ENCODE data around the gene FBXW12. TPM values are rescaled to one million over a fixed set of nuclear protein-coding genes. Genes with fewer than 3 reads are reported as not detected.

The FBXW12 gene
- total and polyA plus RNA-seq, 4 donors: not detected

DNA sequence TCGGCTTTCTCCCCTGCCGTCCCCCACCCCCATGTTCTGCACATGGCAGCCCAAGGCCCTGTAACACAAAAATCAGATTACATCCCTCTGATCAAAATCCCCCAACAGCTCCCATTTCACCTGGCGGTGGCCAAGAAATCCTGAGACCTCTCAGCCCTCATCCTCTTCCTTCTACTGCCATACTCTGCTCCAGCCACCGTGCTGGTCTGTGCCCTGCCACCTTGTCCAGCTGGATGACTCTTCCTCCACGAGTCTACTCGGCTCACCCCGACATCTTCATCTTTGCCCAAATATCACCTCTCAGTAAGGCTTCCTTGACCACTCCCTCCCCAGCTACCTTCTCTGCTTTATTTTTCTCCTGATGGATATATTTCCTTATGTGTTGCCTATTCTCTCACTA, 64.8 kb downstream of the FBXW12 start:
- Histone ChIP-seq H3K27me3 (ENCODE audit: control insufficient read depth in 4 of 4, insufficient read depth in 4 of 4, low read length in 3 of 4) (no peaks in the 10 kb centered on the region), H3K4me3 (ENCODE audit: low read depth in 1 of 3, low read length in 3 of 3) (no peak overlapping the region), H3K9me3 (ENCODE audit: control insufficient read depth in 4 of 4, low read length in 3 of 4) (no peaks in the 10 kb centered on the region), H3K36me3 (ENCODE audit: control insufficient read depth in 4 of 4, insufficient read depth in 3 of 4, low read depth in 1 of 4, low read length in 3 of 4) (peaks cover 0 to 7% (median 1%) of the 10 kb centered on the region in 4 donors), H3K27ac (ENCODE audit: low read depth in 1 of 2, low read length in 2 of 2) (no peak overlapping the region), H3K4me1 (ENCODE audit: control insufficient read depth in 4 of 4, insufficient read depth in 4 of 4, low read length in 3 of 4) (peaks cover 2 to 36% (median 15%) of the 10 kb centered on the region in 4 donors), H3K9ac (ENCODE audit: low read depth in 1 of 2, low read length in 2 of 2) (no peak overlapping the region)
- 90% methylated on average over 7 of the region's 7 CpGs for WGBS
- DNase-seq (ENCODE audit: low spot score): no peak
- TF ChIP-seq, protein P1, sequence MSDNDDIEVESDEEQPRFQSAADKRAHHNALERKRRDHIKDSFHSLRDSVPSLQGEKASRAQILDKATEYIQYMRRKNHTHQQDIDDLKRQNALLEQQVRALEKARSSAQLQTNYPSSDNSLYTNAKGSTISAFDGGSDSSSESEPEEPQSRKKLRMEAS (IDR thresholded peaks at IDR 0.05): no peak
- TF ChIP-seq YY1 (IDR thresholded peaks at IDR 0.05) (no peak), EGR1 (IDR thresholded peaks at IDR 0.05; ENCODE audit: low read depth in 2 of 2) (no peak), TAF1 (conservative IDR thresholded peaks at IDR 0.05) (no peak), NR2F2 (IDR thresholded peaks at IDR 0.05) (no peak), HNF4A (conservative IDR thresholded peaks at IDR 0.05) (no peak), GABPA (IDR thresholded peaks at IDR 0.05 in 1 of 2, conservative IDR thresholded peaks at IDR 0.05 in 1 of 2) (no peak), FOXA1 (IDR thresholded peaks at IDR 0.05) (no peak), FOXA2 (IDR thresholded peaks at IDR 0.05) (no peak), JUND (IDR thresholded peaks at IDR 0.05) (no peak), RXRA (IDR thresholded peaks at IDR 0.05) (no peak), SP1 (IDR thresholded peaks at IDR 0.05) (no peak), RAD21 (IDR thresholded peaks at IDR 0.05) (no peak), HNF4G (IDR thresholded peaks at IDR 0.05) (no peak)
- TF ChIP-seq, protein P2, sequence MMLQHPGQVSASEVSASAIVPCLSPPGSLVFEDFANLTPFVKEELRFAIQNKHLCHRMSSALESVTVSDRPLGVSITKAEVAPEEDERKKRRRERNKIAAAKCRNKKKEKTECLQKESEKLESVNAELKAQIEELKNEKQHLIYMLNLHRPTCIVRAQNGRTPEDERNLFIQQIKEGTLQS (IDR thresholded peaks at IDR 0.05): no peak
- TF ChIP-seq, protein P3, sequence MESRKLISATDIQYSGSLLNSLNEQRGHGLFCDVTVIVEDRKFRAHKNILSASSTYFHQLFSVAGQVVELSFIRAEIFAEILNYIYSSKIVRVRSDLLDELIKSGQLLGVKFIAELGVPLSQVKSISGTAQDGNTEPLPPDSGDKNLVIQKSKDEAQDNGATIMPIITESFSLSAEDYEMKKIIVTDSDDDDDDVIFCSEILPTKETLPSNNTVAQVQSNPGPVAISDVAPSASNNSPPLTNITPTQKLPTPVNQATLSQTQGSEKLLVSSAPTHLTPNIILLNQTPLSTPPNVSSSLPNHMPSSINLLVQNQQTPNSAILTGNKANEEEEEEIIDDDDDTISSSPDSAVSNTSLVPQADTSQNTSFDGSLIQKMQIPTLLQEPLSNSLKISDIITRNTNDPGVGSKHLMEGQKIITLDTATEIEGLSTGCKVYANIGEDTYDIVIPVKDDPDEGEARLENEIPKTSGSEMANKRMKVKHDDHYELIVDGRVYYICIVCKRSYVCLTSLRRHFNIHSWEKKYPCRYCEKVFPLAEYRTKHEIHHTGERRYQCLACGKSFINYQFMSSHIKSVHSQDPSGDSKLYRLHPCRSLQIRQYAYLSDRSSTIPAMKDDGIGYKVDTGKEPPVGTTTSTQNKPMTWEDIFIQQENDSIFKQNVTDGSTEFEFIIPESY (IDR thresholded peaks at IDR 0.05): no peak
- TF ChIP-seq, protein P4, sequence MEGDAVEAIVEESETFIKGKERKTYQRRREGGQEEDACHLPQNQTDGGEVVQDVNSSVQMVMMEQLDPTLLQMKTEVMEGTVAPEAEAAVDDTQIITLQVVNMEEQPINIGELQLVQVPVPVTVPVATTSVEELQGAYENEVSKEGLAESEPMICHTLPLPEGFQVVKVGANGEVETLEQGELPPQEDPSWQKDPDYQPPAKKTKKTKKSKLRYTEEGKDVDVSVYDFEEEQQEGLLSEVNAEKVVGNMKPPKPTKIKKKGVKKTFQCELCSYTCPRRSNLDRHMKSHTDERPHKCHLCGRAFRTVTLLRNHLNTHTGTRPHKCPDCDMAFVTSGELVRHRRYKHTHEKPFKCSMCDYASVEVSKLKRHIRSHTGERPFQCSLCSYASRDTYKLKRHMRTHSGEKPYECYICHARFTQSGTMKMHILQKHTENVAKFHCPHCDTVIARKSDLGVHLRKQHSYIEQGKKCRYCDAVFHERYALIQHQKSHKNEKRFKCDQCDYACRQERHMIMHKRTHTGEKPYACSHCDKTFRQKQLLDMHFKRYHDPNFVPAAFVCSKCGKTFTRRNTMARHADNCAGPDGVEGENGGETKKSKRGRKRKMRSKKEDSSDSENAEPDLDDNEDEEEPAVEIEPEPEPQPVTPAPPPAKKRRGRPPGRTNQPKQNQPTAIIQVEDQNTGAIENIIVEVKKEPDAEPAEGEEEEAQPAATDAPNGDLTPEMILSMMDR (IDR thresholded peaks at IDR 0.05; ENCODE audit: low read depth, low read length, missing input control): no peak
- TF ChIP-seq, protein P5, sequence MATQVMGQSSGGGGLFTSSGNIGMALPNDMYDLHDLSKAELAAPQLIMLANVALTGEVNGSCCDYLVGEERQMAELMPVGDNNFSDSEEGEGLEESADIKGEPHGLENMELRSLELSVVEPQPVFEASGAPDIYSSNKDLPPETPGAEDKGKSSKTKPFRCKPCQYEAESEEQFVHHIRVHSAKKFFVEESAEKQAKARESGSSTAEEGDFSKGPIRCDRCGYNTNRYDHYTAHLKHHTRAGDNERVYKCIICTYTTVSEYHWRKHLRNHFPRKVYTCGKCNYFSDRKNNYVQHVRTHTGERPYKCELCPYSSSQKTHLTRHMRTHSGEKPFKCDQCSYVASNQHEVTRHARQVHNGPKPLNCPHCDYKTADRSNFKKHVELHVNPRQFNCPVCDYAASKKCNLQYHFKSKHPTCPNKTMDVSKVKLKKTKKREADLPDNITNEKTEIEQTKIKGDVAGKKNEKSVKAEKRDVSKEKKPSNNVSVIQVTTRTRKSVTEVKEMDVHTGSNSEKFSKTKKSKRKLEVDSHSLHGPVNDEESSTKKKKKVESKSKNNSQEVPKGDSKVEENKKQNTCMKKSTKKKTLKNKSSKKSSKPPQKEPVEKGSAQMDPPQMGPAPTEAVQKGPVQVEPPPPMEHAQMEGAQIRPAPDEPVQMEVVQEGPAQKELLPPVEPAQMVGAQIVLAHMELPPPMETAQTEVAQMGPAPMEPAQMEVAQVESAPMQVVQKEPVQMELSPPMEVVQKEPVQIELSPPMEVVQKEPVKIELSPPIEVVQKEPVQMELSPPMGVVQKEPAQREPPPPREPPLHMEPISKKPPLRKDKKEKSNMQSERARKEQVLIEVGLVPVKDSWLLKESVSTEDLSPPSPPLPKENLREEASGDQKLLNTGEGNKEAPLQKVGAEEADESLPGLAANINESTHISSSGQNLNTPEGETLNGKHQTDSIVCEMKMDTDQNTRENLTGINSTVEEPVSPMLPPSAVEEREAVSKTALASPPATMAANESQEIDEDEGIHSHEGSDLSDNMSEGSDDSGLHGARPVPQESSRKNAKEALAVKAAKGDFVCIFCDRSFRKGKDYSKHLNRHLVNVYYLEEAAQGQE (IDR thresholded peaks at IDR 0.05): no peak
